Gastrocnemius medialis (tissue), 4 donors: Measurements from ENCODE around the gene PNCK. TPM values are rescaled to one million over a fixed set of nuclear protein-coding genes. Genes with fewer than 3 reads are reported as not detected.
A peak's percentile ranks its signal among the peaks of the same experiment; 100 is the strongest.
"Not testable (repeated sequence)": the region's sequence is repeated elsewhere in the genome, so short reads cannot be mapped to it uniquely, and the experiment has no call there.

Experiments used
- ATAC-seq, 2 donors: fragments of 150-250 bp; one replicate each; pipeline ENCODE4 v1.9.1; 2016
- DNase-seq, 2 donors: peaks; one replicate each; pipeline ENCODE4 v3.0.0-alpha.2; 2019
- H3K27ac ChIP-seq, 4 donors: fragments of 200-600 bp; sonication (generic); 1 replicate in 1 of 4; 2 replicates in 3 of 4; pipeline ENCODE4 v1.5.1; 2016 to 2018; ENCODE audit warnings: mild to moderate bottlenecking in 2 of 4, moderate library complexity in 1 of 4
- H3K27me3 ChIP-seq, 3 donors: fragments of 200-600 bp; sonication (generic) in 2 of 3; 1 replicate in 1 of 3; 2 replicates in 2 of 3; pipeline versions ENCODE4 v1.5.1 to v1.6.0; 2016 to 2019; ENCODE audit warnings: mild to moderate bottlenecking in 1 of 3, moderate library complexity in 1 of 3
- H3K36me3 ChIP-seq, 2 donors: fragments of 200-600 bp; sonication (generic) in 1 of 2; one replicate each; pipeline ENCODE4 v1.5.1; 2017 to 2018
- H3K4me1 ChIP-seq, 2 donors: fragments of 200-600 bp; sonication (generic) in 1 of 2; one replicate each; pipeline ENCODE4 v1.5.1; 2016 to 2017; ENCODE audit warnings: mild to moderate bottlenecking in 2 of 2
- H3K4me3 ChIP-seq, 4 donors: fragments of 200-600 bp; sonication (generic) in 3 of 4; 1 replicate in 1 of 4; 2 replicates in 3 of 4; pipeline ENCODE4 v1.5.1; 2016 to 2019; ENCODE audit warnings: mild to moderate bottlenecking in 2 of 4
- H3K9me3 ChIP-seq, 3 donors: fragments of 200-600 bp; sonication (generic) in 2 of 3; 1 replicate in 1 of 3; 2 replicates in 2 of 3; pipeline ENCODE4 v1.5.1; 2016 to 2019
- CTCF ChIP-seq, 5 experiments: fragments of 450-650 bp in 3 of 5; fragments of 200-600 bp in 2 of 5; sonication (generic) in 2 of 5; IDR thresholded peaks in 4 of 5; conservative IDR thresholded peaks in 1 of 5; 1 replicate in 4 of 5; 2 replicates in 1 of 5; pipeline ENCODE4 v1.5.1; 2016 to 2019; ENCODE audit warnings: antibody characterized with exemption in 5 of 5, mild to moderate bottlenecking in 3 of 5, moderate library complexity in 3 of 5
- POLR2A ChIP-seq, 2 donors: fragments of 450-650 bp; IDR thresholded peaks; one replicate each; pipeline ENCODE4 v1.6.1; 2017; ENCODE audit warnings: antibody characterized with exemption in 2 of 2, mild to moderate bottlenecking in 2 of 2, moderate library complexity in 2 of 2
- in situ Hi-C, 4 donors: fragments of 200-750 bp; cut with MboI; loops; one replicate each; pipeline versions ENCODE4 v1.15.0 to v1.8.0; 2017; ENCODE audit warnings: low sequenced_read_pairs in 4 of 4
- intact Hi-C: fragments of 100-400 bp; cut with DNase I; formaldehyde crosslinking; loops from one replicate; pipeline ENCODE4 v1.15.1; 2023; ENCODE audit warnings: low total_unique reads
- total RNA-seq, 4 donors: library from RNA; depleted of rRNA; stranded (reverse); fragments of >200 nt; gene quantifications; one replicate each; pipeline versions ENCODE4 v1.1.0 to v1.2.3, GENCODE V29; 2016

Gene PNCK
- total RNA-seq, 4 donors from 2014 or later: 0.98 to 1.6 TPM; not detected in 2

DNA sequence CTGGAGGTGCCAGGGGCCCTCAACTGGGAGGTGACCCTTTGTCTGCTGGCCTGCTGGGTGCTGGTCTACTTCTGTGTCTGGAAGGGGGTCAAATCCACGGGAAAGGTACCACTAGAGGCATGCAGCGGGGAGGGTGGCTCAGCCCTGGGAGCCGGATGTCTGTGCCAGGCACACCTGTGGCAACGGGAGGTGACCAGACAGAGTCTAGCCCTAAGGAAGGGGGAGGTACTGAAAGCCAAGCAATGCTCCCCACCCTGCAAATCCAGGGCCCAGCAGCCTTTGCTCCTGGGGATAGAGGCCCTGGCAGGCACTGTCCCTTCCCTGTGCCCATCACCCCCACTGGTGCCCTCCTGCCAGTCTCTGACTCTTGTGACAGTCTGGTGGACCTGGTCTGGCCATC lies 18.4 kb upstream of the PNCK start:
- in situ Hi-C loops (no loop called here), intact Hi-C loops (no loop called here)
- peaks cover 0 to 50% of the 10 kb centered on the region in 2 donors for H3K4me1 ChIP-seq
- DNase-seq (peak in 1 of 2 donors; percentile 25), ATAC-seq (no peak)
- no peaks in the 10 kb centered on the region for H3K9me3 ChIP-seq
- TF ChIP-seq CTCF (IDR thresholded peaks at IDR 0.05 in 4 of 5, conservative IDR thresholded peaks at IDR 0.05 in 1 of 5) (no peak), POLR2A (IDR thresholded peaks at IDR 0.05) (no peak)
- peaks cover 0 to 9% of the 10 kb centered on the region in 2 donors for H3K36me3 ChIP-seq
- peak overlapping the region; percentile 85 to 91 (median 90) for H3K27ac ChIP-seq
- H3K4me3 ChIP-seq: no peak overlapping the region
- no peaks in the 10 kb centered on the region for H3K27me3 ChIP-seq

DNA sequence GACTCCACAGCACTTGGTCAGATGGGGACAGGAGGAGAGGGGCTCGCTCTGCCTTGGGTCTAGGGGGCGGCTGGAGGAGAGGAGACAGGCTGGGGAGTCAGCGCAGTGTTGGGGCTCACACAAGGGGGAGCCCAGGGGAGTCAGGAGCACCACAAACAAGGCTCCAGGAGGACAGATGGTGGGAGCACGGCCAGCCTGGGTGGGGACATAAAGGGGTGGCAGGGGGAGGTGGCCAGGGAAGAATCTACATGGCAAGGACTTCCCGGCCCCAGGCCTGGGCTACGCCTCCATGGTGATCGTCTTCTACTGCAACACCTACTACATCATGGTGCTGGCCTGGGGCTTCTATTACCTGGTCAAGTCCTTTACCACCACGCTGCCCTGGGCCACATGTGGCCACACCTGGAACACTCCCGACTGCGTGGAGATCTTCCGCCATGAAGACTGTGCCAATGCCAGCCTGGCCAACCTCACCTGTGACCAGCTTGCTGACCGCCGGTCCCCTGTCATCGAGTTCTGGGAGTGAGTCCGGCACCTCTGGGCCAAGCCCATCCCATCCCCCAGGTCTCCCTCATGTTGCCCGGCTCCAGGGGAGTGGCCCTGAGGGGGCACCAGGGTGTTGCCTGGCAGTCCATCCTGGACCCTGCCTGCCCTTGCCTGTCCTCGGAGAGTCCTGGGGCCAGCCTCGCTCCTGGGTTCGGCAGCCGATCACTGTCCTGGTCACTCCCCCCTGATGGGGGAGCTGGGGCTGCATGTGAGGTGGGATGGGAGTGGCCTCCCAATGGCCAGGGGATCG lies 17.6 kb upstream of the PNCK start:
- in situ Hi-C loops, H3K36me3 ChIP-seq, ATAC-seq, intact Hi-C loops, H3K9me3 ChIP-seq, H3K27me3 ChIP-seq: not testable (repeated sequence)
- Histone ChIP-seq H3K4me1 (peaks cover 0 to 53% of the 10 kb centered on the region in 2 donors), H3K27ac (peak overlapping the region; percentile 85 to 91 (median 90)), H3K4me3 (peak overlapping the region in 1 of 4 donors; percentile 50)
- DNase-seq: peak in 1 of 2 donors; percentile 12

- DNase-seq (peak in 1 of 2 donors; percentile 33), ATAC-seq (no peak)
- Histone ChIP-seq H3K9me3 (no peaks in the 10 kb centered on the region), H3K36me3 (peaks cover 0 to 9% of the 10 kb centered on the region in 2 donors), H3K4me1 (peaks cover 0 to 45% of the 10 kb centered on the region in 2 donors), H3K27ac (peak overlapping the region; percentile 85 to 91 (median 90)), H3K4me3 (peak overlapping the region; percentile 42 to 56 (median 48)), H3K27me3 (no peaks in the 10 kb centered on the region)
- intact Hi-C loops (no loop called here), in situ Hi-C loops (no loop called here)
- TF ChIP-seq CTCF (IDR thresholded peaks at IDR 0.05 in 4 of 5, conservative IDR thresholded peaks at IDR 0.05 in 1 of 5) (no peak), POLR2A (IDR thresholded peaks at IDR 0.05) (no peak)
These were observed 16.9 kb upstream of the PNCK start for GRCh38 chrX:153690466-153690865.

DNA sequence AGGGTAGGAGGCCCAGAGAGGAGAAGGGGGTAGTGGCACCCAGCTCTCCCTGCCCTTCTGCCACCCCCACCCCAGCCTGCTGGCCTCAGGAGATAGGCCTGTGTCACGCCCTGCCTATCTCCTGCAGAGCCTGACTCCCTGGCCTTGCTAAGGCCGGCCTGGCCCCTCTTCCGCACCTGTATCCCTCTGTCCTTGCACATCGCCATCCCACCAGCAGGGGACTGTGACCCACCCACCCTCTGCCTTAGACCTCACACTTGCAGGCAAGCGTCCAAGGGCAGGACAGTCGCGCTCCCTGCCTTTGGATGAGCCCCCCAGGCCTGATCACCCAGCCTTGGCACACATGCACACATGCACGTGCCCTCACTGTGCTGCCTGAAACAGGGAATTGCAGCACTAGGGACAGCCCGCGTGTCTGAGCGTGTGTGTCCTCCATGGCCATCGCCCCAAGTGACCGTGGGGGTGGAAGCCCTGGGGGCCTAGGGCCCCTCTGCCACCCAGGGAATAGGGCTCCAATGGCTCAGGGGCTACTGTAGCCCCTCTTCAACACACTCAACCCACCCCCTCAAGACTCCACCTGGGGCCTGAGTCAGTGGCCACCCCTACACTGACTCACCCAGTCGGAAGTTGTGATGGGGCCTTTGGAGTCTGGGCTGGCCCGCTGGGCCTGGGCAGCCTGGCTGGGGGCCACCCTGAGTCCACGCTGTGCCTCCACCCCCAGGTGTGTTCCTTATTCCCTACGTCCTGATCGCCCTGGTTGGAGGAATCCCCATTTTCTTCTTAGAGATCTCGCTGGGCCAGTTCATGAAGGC lies 16.2 kb upstream of the PNCK start:
- ATAC-seq: peak; percentile 2

More for the DNA sequence above, 16.2 kb upstream of the PNCK start:
- peak in 1 of 2 donors; percentile 46 for DNase-seq
- intact Hi-C loops: loop anchor here (5.0 to 10.0 kb wide), 2 partner anchors 32 to 105 kb away; partner anchors contain the start of genes ABCD1, BCAP31, IDH3G and SSR4
- H3K36me3 ChIP-seq: peaks cover 0 to 6% of the 10 kb centered on the region in 2 donors
- no peaks in the 10 kb centered on the region for H3K9me3 ChIP-seq
- peak overlapping the region; percentile 85 to 91 (median 90) for H3K27ac ChIP-seq
- in situ Hi-C loops: no loop called here
- TF ChIP-seq CTCF (IDR thresholded peaks at IDR 0.05 in 4 of 5, conservative IDR thresholded peaks at IDR 0.05 in 1 of 5) (peak in 2 of 5 experiments; percentile 18 to 38), POLR2A (IDR thresholded peaks at IDR 0.05) (no peak)
- H3K27me3 ChIP-seq: no peaks in the 10 kb centered on the region
- H3K4me3 ChIP-seq: peak overlapping the region; percentile 42 to 56 (median 48)
- H3K4me1 ChIP-seq: peaks cover 0 to 39% of the 10 kb centered on the region in 2 donors
